T-helper 2 cell treated with Interferon-gamma antibody and Interleukin-4, amounts not matched to agents 5 μg/mL and 100 μg/mL, for 36 hours (primary cell): ENCODE results near the gene COX19.

ENCODE experiments used
- DNase-seq: peaks from one replicate; pipeline ENCODE4 v3.0.0; 2021; ENCODE audit warnings: low spot score
- H3K27ac Mint-ChIP-seq: one replicate; pipeline ENCODE4 v1.8.0; 2021; ENCODE audit warnings: mild to moderate bottlenecking, mixed read lengths
- H3K27me3 Mint-ChIP-seq: one replicate; pipeline ENCODE4 v1.8.0; 2021; ENCODE audit warnings: low read depth, mixed read lengths
- H3K36me3 Mint-ChIP-seq: one replicate; pipeline ENCODE4 v1.8.0; 2021; ENCODE audit warnings: low read depth, mixed read lengths
- H3K4me1 Mint-ChIP-seq: one replicate; pipeline ENCODE4 v1.8.0; 2021; ENCODE audit warnings: low read depth, mixed read lengths
- H3K4me3 Mint-ChIP-seq: one replicate; pipeline ENCODE4 v1.8.0; 2022; ENCODE audit warnings: mild to moderate bottlenecking, moderate library complexity, mixed read lengths
- H3K9me3 Mint-ChIP-seq: one replicate; pipeline ENCODE4 v1.8.0; 2021; ENCODE audit warnings: mixed read lengths

Gene COX19

GRCh38 chr7:990933-991728, 15.8 kb upstream of the COX19 start:
- DNase-seq, result no peak
- Mint-ChIP-seq H3K27ac (no peak overlapping the region), H3K9me3 (no peaks in the 10 kb centered on the region), H3K36me3 (no peaks in the 10 kb centered on the region), H3K4me3 (no peak overlapping the region), H3K27me3 (no peaks in the 10 kb centered on the region), H3K4me1 (no peaks in the 10 kb centered on the region)

- DNase-seq, result no peak
- H3K4me3 Mint-ChIP-seq, result no peak overlapping the region
- H3K4me1 Mint-ChIP-seq, result no peaks in the 10 kb centered on the region
- H3K27ac Mint-ChIP-seq, result no peak overlapping the region
- no peaks in the 10 kb centered on the region for H3K9me3 Mint-ChIP-seq
- H3K36me3 Mint-ChIP-seq, result no peaks in the 10 kb centered on the region
- H3K27me3 Mint-ChIP-seq, result no peaks in the 10 kb centered on the region
These were observed 15.1 kb upstream of the COX19 start for GRCh38 chr7:990352-990932.

GRCh38 chr7:988963-989529, 13.7 kb upstream of the COX19 start:
- H3K27me3 Mint-ChIP-seq, result no peaks in the 10 kb centered on the region
- no peak overlapping the region for H3K27ac Mint-ChIP-seq
- no peaks in the 10 kb centered on the region for H3K4me1 Mint-ChIP-seq
- H3K9me3 Mint-ChIP-seq, result no peaks in the 10 kb centered on the region
- H3K4me3 Mint-ChIP-seq, result no peak overlapping the region
- DNase-seq, result no peak
- no peaks in the 10 kb centered on the region for H3K36me3 Mint-ChIP-seq

GRCh38 chr7:988426-988911, 13.1 kb upstream of the COX19 start:
- Mint-ChIP-seq H3K4me3 (no peak overlapping the region), H3K9me3 (no peaks in the 10 kb centered on the region), H3K36me3 (no peaks in the 10 kb centered on the region), H3K27ac (no peak overlapping the region), H3K4me1 (no peaks in the 10 kb centered on the region), H3K27me3 (no peaks in the 10 kb centered on the region)
- DNase-seq, result no peak

- Mint-ChIP-seq H3K36me3 (no peaks in the 10 kb centered on the region), H3K4me3 (no peak overlapping the region), H3K27me3 (no peaks in the 10 kb centered on the region), H3K4me1 (no peaks in the 10 kb centered on the region), H3K27ac (no peak overlapping the region), H3K9me3 (no peaks in the 10 kb centered on the region)
- no peak for DNase-seq
These were observed 12.6 kb upstream of the COX19 start for GRCh38 chr7:987909-988308.

GRCh38 chr7:986766-987751, 11.7 kb upstream of the COX19 start:
- Mint-ChIP-seq H3K36me3 (no peaks in the 10 kb centered on the region), H3K27me3 (no peaks in the 10 kb centered on the region), H3K27ac (no peak overlapping the region), H3K4me3 (no peak overlapping the region), H3K4me1 (no peaks in the 10 kb centered on the region), H3K9me3 (no peaks in the 10 kb centered on the region)
- no peak for DNase-seq

- Mint-ChIP-seq H3K4me1 (no peaks in the 10 kb centered on the region), H3K4me3 (no peak overlapping the region), H3K27ac (no peak overlapping the region), H3K36me3 (no peaks in the 10 kb centered on the region), H3K27me3 (no peaks in the 10 kb centered on the region), H3K9me3 (no peaks in the 10 kb centered on the region)
- DNase-seq, result no peak
These were observed 10.8 kb upstream of the COX19 start for GRCh38 chr7:985915-986741.

- no peak for DNase-seq
- no peaks in the 10 kb centered on the region for H3K36me3 Mint-ChIP-seq
- H3K4me3 Mint-ChIP-seq, result no peak overlapping the region
- H3K27ac Mint-ChIP-seq, result no peak overlapping the region
- no peaks in the 10 kb centered on the region for H3K4me1 Mint-ChIP-seq
- H3K9me3 Mint-ChIP-seq, result no peaks in the 10 kb centered on the region
- H3K27me3 Mint-ChIP-seq, result no peaks in the 10 kb centered on the region
These were observed 9.7 kb upstream of the COX19 start for GRCh38 chr7:985127-985416.

- H3K36me3 Mint-ChIP-seq, result no peaks in the 10 kb centered on the region
- H3K27ac Mint-ChIP-seq, result no peak overlapping the region
- no peak overlapping the region for H3K4me3 Mint-ChIP-seq
- H3K9me3 Mint-ChIP-seq, result no peaks in the 10 kb centered on the region
- H3K27me3 Mint-ChIP-seq, result no peaks in the 10 kb centered on the region
- H3K4me1 Mint-ChIP-seq, result no peaks in the 10 kb centered on the region
- no peak for DNase-seq
These were observed 9.2 kb upstream of the COX19 start for GRCh38 chr7:984361-985126.

- no peaks in the 10 kb centered on the region for H3K36me3 Mint-ChIP-seq
- H3K27me3 Mint-ChIP-seq, result no peaks in the 10 kb centered on the region
- H3K4me3 Mint-ChIP-seq, result no peak overlapping the region
- H3K9me3 Mint-ChIP-seq, result no peaks in the 10 kb centered on the region
- no peak overlapping the region for H3K27ac Mint-ChIP-seq
- no peak for DNase-seq
- H3K4me1 Mint-ChIP-seq, result no peaks in the 10 kb centered on the region
These were observed 8.3 kb upstream of the COX19 start for GRCh38 chr7:983616-984071.

- Mint-ChIP-seq H3K27ac (no peak within 1 kb of the TSS), H3K9me3 (no peaks in the 10 kb centered on the region), H3K27me3 (no peaks in the 10 kb centered on the region), H3K36me3 (no peaks in the 10 kb centered on the region), H3K4me1 (no peaks in the 10 kb centered on the region), H3K4me3 (no peak within 1 kb of the TSS)
- no peak for DNase-seq
These were observed 7.8 kb upstream of the COX19 start, which contains the start of gene CYP2W1 for GRCh38 chr7:983004-983615. Gene CYP2W1 (plus strand): TSS chr7:983181. CDS start chr7:983212, 31 bp downstream.

- Mint-ChIP-seq H3K4me1 (no peaks in the 10 kb centered on the region), H3K27ac (no peak overlapping the region), H3K9me3 (no peaks in the 10 kb centered on the region), H3K4me3 (no peak overlapping the region), H3K27me3 (no peaks in the 10 kb centered on the region), H3K36me3 (no peaks in the 10 kb centered on the region)
- no peak for DNase-seq
These were observed 7.2 kb upstream of the COX19 start for GRCh38 chr7:982511-983003.
